HG02763 (cell line): Measurements from ENCODE around the gene SRC.

Experiments
- ATAC-seq: cut with Tn5 transposase; IDR thresholded peaks from one replicate; pipeline ENCODE4 v1.9.1; 2021; ENCODE audit warnings: mild to moderate bottlenecking, moderate library complexity; ENCODE audit not compliant: unreplicated experiment

SRC gene

DNA sequence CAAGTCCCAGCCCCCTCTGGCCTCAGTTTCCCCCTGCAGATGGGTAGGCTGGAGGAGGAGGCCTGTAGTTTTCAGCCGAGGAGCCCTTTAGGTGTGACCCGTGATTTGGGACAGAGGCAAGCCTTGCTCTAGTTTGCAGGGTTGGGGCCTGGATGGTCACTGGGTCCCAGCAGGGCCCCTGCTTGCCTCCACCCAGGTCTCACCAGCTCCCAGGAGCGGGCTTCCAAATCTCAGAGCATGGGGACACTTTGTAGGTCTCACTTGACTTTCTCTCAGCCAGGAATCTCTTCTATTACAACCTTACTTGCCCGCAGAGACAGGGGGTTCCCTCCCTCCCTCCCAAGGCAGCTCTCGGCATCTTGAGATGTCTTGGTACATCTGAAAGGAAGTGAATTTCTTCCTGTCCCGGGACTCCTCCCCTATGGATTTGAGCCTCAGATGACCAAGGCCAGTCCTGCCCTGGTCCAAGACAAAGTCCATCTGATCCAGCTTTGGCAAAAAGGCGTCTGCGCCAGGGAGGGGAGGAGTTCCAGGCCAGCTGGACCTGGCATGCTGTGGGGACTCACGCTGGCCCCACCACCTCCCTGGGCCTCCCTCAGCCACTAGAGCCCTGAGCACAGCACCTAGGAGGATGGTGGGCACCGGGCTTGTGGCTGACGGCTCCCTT lies 47.4 kb downstream of the SRC start:
- ATAC-seq, result no peak

DNA sequence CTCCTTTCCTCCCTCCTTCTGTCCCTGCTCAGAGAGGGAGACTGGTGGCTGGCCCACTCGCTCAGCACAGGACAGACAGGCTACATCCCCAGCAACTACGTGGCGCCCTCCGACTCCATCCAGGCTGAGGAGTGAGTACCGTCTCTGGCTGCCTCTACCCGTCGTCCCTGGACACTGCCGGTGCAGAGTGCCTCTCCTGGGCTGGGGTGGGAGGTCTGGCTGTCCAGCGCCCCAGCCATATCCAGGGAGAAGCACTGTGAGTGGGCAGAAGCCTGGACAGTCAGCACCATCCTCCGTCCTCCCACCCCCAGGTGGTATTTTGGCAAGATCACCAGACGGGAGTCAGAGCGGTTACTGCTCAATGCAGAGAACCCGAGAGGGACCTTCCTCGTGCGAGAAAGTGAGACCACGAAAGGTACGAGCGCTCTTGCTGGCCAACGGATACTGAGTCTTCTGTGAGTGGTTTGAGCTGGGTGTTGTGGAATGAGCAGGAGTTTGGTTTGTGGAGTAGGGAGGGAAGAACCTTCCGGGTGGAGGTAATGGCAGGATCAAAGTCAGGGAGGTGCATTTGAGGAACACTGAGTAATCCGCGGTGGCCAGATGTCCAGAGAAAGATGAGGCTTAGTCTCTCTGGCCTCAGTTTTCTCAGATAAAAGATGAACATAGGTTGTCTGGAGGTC lies 48.1 kb downstream of the SRC start:
- no peak for ATAC-seq

DNA sequence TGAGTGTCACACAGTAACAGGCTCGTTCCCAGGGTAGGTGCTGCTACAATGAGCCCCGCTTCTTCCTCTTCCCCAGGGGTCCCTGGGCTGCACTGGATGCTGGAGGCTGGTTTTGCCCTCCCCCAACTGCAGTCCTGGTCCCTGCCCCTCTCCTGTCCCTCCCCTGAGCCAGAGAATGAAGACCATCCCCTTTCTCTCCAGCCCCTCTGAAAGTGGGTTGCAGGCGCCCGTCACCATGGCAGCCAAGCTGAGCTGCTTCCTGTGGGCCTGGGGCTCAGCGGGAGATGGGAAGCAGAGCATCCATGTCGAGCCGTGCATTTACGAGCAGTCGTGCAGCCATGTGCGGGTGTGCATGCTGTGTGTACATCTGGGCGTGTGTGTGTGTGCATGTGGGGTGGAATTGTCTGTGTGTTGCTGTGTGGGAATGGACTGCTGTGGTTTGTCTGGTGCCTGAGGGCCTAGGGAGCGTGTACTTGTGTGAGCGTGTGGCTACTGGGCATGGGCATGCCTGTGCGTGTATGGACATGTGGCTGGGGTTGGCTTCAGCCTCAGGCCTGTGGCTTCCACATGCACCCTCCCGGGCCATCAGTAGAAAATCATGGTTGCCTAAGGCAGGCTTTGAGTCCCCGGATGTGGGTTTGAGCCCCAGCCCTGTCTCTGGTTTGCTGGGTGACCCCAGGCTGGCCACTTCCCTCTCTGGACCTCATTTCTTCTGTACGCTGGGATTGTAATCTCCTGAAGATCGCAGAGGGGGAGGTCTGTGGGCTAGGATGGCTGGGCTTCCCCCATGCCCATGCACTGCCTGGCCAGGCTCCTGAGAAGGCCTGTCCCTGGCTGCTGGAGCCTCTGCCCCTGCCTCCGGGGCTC lies 48.8 kb downstream of the SRC start:
- ATAC-seq, result no peak

DNA sequence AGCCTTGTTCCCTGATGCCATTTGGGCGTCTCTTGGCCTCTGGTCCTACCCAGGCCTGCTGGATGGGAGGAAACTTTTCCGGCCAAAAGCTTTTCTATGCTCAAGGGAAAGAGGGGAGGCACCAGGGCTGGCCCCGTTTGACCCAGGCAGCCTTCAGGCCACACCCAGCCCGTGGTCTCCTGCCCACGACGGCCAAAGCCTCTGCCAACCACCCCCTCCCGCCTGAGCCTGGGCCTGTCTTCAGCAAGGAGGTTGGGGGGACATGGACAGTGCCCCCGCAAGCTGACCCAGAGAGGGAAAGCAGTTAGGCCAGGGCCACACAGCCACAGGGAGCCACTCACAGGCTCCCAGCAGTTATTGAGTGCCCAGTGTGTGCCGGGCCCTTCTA lies 49.5 kb downstream of the SRC start:
- ATAC-seq, result no peak

- no peak for ATAC-seq
Measured at GRCh38 chr20:37395921-37396415, 50.0 kb downstream of the SRC start.

GRCh38 chr20:37396416-37397075 lies 50.6 kb downstream of the SRC start:
- no peak for ATAC-seq

- ATAC-seq, result no peak
Measured at GRCh38 chr20:37397076-37397953, 51.4 kb downstream of the SRC start.

DNA sequence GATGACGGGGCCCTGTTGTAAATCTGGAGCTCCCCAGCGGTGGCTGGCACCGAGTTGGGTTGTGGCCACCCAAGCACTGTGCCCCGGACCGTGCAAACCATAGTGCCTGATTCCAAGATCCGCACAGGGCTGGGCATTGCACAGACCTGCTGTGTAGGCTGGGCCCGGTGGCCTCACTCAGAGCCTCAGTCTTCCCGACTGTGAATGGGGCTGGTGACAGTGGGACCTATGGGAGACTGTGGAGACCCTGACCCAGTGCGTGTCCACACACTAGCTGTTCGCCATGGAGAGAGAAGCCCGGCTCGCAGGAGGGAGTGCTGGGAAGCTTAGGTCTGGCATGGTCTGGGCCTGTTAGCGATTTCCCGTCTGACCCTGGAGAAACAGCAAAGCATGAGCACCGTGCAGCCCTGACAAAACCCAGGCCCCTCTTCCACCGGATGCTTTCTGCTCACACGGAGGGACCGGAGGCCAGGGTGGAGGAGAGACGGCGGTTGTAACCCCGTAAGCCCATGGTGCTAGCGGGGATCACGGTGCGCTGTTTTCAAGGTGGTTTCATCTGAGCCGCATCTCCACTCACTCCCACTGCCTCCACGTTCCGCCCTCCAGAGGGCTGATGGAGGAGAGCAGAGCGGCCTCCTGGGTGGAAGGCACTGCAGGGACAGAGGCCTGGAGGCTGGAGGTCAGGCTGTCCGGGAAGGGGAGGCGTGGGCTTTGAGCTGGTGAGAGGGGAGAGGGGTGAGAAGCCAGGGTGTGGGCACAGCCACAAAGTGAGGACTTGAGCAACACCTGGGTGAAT lies 52.2 kb downstream of the SRC start:
- no peak for ATAC-seq

DNA sequence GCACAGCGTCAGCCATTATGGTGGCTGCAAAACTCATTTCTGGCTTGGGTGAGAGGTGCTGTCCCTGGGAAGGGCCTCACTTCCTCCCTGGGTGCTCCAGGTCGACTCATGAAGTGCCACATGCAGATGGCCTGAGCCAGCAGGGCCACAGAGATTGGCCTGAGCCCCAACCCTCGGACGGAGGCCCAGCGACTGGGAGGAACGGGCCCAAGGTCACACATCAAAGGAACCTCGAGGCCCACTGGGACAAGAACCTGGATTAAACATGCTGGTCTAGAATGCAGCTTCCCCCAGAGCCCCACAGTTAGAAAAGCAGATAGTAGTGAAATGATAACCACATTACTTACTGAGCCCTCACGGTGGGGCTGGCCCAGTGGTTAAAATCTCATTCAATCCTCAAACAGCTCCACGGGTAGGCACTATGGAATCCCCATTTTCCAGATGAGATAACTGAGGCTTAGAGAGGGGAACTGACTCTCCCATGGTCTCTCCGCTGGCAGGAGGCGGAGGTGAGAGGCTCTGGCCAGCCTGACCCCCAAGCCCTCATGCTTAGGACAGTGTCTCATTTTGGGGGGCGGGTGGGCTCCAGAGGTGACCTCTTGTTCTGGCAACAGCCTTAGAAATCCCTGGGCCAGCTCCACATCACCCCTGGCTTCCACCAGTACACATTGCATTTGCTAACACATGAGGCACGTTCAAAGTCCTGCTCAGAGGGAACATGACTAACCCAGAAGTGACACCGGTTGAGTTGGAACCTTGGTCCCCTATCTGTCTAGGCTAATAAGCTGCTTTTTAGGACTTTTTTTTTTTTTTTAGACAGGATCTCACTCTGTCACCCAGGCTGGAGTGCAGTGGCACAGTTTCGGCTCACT lies 53.0 kb downstream of the SRC start:
- no peak for ATAC-seq

GRCh38 chr20:37401282-37401929 lies 55.5 kb downstream of the SRC start:
- ATAC-seq, result no peak

GRCh38 chr20:37401930-37402675 lies 56.2 kb downstream of the SRC start:
- ATAC-seq, result no peak

- no peak for ATAC-seq
Measured at GRCh38 chr20:37403107-37404033, 57.4 kb downstream of the SRC start.

DNA sequence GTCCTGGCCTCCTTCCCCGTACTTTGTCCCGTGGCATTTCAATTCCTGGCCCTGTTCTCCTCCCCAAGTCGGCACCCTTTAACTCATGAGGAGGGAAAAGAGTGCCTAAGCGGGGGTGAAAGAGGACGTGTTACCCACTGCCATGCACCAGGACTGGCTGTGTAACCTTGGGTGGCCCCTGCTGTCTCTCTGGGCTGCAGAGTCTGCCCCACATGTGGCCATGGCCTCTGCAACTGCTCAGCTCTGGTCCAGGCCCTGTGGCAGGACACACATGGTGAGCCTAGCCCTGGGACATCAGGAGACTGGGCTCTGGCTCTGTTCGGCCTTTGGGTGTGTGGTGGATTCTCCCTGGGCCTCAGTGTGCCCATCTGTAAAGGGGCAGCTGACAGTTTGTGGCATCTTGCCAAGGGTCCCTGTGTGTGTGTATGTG lies 58.5 kb downstream of the SRC start:
- ATAC-seq, result no peak

- no peak for ATAC-seq
Measured at GRCh38 chr20:37405351-37405897, 59.5 kb downstream of the SRC start.
